IPS-NIHi7 (cell line): ENCODE measurements around the gene CBX4.

ENCODE experiments used
- DNase-seq: peaks from one replicate; pipeline ENCODE4 v3.0.0; 2012; ENCODE audit warnings: mixed read lengths; ENCODE audit errors: extremely low spot score

CBX4 gene

DNA sequence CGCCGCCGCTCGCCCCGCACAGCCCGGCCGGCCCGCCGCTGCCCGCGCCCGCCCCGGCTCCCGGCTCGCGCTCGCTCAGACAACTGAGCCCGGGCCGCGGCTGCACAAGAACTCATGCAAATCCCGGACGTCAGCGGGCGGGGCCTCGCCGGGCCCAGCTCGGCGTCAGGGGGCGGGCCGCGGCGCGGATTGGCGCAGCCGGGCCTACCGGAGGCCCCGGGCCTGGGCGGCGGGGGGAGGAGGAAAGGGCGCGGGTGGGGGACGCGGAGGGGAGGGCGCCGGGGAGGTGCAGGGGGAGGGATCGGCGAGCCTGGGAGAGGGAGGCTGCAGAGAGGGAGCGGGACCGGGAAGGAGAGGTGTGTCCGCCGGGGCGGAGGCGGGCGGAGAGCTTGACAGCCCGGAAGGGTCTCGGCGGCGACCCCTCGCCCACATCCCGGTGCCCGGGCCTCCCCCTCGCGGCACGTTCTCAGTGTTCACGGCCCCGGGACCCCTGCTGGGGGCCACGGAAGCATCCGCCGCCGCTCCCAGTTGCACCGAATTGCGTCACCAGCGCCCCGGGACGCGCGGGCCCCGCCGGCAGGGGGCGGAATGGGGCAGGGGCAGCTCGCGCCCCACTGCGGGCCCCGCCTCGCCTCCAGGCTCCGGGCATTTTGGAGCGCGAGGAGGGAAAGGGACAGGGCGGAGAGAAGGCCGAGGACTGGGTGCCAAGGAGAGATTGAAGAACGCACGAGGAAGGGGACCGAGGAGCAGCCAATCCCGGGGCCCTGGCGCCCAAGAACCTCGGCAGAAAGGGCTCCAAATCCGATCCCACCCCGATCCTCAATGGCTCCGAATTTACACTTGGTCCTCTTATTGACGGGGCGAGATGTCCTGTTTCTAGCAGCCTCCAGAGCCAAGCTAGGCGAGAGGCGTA, at the start of gene CBX4:
Gene CBX4 (minus strand): TSS at position 85 of the 913 bp plus-strand sequence. CDS start 189 bp downstream, outside the sequence.
- DNase-seq = peak; percentile 87

DNA sequence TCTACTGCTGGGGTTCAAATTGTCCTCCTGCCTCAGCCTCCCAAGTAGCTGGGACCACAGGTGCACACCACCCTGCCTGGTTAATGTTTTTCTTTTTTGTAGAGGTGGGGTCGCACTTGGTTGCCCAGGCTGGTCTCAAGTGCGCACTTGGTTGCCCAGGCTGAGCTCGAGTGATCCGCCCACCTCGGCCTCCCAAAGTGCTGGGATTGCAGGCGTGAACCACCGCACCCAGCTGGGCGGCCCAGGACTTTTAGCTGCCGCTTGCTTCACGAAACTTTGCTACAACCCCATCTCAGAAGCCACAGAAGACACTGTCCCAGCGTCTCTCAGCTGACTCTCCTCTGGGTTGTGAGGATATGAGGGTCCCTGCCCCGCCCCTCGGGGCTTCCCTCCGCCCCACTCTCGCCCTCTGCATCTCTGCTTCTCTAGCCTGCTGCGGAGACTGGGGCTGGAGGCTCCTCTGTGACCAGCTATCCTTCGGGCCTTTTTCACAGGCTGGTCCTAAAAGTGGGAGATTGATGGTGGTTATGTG, 48.8 kb upstream of the CBX4 start:
- no peak for DNase-seq

DNA sequence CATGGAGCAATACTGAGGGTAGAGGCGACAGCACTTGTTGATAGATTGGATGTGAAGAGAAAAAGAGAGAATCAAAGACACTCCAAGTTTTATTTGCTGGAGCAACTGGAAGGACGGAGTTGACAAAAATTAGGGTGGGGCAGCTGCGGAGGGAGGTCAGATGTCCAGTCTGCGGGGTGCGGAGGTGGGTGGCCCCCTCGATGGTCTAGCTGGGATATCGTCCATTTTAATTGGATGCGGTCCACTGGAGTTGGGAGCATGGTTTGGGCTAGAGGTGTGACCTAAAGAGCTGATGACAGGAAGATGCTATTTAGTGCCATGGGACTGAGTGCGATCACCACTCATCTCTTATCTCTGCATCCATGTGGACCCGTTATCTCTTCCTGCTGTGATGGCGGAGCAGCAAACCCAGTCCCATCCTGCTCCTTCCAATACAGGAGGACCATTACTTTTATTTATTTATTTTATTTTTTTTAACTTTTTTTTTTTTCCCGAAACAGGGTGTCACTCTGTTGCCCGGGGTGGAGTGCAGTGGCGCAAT, 48.3 kb upstream of the CBX4 start:
- DNase-seq = no peak

DNA sequence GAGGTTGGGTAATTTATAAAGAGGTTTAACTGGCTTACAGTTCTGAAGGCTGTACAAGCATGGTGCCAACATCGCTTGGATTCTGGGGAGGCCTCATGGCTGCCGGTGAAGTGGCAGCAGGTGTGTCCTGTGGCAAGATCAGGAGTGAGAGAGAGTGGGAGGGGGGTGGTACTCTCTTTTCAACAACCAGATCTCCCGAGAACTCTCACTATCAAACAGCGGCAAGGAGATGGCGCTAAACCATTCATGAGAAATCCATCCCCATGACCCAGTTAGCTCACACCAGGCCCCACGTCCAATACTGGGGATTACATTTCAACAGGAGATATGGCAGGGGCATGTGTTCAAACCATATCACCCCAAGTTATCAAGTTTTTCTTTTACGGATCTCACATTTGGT, 44.0 kb upstream of the CBX4 start:
- DNase-seq = no peak

DNA sequence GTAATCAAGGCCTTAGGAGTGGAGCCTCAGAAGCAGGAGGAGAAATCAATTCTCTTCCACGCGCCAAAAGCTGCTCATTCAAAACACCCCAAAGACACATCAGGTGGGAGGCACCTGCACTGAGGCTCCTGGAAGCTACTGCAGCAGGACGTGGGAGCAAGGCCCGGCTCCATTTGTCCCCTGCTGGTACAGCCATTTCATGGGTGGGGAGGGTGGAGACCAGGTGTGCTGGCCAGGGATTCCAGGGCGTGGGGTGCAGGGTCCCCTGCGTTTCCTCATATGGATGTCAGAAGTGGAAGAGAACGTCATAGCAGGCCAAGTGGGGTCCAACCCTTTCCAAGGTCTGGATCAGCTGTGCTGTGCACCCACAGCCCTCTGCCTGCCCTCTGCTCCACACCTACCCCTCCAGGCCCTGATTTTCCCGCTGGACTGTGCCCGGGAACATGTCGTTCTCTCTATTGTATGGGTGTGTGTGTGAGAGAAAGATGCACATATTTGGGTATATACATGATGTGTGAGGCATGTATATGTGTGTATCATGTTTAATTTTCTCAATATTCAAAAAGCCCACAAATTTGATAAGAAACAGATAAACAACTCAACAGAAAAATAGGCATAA, 39.2 kb upstream of the CBX4 start:
- no peak for DNase-seq

DNA sequence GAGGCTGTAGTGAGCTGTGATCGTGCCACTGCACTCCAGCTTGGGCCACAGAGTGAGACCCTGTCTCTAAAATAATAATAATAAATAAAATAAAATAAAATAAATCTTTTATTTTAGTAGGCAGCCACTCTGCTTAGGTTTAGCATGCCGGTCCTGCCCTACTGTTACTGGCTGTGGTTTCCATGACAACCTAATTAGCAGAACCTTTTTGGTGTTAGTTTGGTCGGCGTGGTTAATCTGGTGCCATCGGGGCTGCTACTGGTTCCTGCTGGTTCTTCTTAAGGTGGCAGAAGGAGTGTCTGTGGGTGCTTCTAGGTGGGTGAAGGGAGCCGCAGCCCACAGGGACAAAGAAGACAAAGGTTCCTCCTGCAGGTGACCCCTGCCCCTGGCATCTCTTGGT, 37.8 kb upstream of the CBX4 start:
- DNase-seq = peak; percentile 9

DNA sequence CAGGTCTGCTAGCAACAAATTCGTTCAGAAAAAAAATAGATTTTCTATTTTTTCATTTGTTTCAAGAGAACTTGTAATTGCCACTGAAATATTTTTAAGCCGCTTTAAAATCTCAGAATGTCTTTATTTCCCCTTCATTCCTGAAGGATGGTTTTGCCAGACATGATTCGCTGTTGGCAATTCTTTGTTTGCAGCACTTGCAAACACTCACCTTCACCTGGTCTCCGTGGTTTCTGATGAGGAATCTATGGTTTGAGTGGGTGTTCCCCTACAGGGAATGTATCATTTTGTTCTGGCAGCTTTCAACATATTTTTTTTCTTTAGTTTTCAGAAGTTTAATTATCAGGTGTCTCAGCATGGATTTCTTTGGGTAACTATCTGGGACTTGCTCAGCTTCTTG, 36.3 kb upstream of the CBX4 start:
- DNase-seq = peak; percentile 4

DNA sequence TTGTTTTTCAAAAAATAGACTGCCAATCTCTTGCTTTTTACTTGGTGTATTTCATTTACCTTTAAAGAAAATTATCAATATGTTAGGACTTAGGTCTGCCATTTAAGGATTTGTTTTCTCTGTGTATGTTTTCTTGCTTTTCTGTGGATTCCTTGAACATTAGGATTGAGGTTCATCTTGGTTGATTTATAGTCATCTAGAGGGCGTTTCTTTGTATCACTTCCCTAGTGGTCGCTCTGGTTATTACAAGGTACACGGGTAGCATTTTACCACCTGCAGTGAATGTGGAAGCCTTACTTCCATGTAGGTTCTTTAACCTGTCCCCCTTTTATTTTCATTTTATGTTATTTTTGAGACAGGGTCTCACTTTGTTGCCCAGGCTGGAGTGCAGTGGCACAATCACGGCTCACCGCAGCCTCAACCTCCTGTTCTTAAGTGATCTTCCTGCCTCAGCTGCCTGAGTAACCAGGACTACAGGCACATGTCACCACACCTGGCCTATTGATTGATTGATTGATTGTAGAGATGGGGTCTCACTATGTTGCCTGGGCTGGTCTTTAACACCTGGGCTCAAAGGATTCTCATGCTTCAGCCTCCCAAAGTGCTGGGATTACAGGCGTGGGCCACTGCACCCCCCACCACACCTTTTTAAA, 35.2 kb upstream of the CBX4 start:
- DNase-seq = peak; percentile 70

DNA sequence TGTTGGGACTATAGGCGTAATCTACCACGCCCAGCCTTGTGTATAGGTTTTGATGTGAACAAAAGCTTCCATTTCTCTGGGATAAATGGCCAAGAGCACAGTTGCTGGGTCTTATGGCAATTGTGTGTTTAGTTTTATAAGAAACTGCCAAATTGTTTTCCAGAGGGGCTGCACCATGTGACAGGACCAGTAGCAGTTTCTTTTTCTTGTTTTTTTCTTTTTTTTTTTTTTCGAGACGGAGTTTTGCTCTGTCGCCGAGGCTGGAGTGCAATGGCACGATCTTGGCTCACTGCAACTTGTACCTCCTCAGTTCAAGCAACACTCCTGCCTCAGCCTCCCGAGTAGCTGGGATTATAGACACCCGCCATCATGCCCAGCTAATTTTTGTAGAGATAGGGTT, 34.3 kb upstream of the CBX4 start:
- no peak for DNase-seq

DNA sequence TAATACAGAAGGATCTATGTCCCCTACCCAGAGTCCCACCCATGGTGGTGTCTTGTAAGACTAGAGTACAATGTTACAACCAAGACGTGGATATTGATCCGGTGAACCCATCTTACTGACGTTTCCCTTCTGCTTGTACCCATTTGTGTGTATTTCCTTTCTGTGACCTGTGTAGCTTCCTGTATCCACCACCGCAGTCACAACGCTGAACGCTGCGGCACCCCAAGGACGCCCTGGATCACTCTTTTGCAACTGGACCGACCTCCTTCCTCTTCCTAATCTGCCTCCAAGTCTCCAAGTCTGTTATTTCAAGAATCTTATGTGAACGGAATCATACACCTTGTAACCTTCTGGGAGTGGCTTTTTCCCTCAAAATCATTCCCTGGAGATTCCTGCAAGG, 33.5 kb upstream of the CBX4 start:
- no peak for DNase-seq

DNA sequence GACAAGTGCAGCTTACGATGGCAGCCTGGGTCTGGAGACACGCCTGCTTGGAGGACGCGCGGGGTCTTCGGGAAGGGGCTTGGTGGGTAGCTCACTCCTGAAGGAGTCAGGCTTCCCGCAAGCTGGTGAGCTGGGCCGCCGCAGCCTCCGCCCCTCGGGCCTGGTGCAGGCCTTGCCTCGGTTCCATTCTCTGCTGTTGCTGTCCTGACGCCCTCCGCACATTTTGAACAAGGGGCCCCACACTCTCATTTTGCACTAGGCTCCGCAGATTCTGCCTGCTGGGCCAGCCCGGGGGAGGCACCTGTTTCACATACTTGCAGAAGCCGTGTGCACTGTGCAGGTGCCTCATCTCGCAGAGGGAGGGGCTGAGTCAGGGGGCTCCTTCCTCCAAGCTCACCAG, 31.9 kb upstream of the CBX4 start:
- no peak for DNase-seq

DNA sequence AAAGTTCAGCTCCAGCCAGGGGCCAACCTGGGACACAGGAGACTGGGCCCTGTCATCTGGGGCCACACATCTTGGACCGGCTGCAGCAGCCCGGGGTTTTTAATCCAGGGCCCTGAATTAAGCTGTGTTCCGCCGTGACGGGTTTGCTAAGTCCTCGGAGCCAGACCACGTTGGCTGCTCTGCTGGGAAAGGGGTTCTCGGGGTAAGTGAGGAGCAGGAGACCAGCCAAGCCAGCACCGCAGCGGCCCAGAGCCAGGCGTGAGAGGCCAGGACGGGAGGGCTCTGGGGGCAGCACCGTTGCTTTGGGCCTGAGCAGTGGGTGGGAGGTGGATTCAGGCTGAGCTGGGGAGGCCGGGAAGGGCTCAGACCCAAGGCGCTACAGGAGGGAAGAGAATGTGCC, 31.3 kb upstream of the CBX4 start:
- no peak for DNase-seq

DNA sequence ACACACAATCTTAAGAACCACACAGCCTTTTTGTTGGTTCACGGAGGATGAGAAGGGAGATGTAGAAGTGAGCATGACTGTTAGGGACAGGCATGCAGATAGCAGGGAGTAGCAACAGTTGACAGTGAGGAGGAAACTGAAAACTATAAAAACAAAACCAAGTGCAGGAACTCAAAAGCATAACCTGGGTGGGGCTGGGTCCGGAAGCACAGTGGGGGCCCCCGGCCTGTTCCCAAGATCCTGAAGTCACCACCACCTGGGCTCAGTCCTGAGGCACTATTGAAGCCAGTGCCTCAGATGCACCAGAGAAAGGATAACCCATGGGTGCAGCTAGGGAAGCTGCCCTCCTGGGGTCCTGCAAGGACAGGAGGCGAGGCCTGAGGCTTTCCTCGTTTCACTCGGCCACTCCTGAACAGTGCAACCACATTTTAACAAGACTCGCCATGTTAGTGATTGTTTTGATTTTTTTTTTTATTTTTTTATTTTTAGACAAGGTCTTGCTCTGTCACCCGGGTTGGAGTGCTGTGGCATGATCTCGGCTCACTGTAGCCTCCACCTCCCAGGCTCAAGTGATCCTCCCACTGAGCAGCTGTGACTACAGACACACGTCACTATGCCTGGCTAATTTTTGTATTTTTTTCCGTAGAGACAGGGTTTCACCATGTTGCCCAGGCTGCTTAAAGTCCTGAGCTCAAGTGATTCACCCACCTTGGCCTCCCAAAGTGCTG, 27.7 kb upstream of the CBX4 start:
- DNase-seq = no peak

DNA sequence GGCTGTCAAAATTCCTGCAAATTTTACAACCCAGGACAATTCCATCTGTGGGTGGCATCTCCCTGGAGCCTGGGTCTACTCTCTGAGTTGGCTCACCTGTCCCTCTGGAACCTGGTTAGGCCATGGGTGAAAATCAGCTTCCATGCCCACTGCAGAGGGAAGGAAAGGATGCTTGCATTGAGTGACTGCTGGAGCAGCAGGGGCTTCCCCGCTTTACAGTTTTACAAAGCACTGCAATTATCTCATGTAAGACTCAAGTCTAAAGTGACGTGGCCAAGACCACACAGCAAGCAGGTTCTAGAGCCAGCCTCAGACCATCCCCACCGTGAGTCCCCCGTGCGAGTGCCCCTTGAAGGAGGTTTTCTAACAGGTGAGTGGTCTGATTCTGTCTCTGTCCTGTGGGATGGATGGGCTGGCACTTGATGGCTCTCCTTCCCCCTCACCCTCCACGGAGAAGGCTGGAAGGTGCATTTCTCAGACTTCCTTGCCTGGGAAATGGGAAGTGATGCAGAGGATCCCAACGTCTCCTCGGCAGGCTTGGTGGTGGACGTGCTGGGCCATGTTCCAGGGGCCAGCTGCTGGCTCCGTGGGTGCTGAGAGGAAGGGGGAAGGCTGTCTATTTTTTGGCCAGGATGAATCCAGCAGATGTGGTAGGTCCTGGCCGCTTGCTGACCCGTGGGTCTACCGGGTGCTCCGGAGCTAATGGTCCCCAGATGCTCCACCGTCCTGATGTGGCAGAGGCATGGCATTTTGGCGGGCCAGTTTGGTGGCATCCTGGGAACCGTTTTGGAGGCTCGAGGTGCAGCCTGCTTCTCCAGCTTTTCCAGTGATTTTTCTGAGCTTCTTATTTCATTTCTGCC, 26.3 kb upstream of the CBX4 start:
- no peak for DNase-seq

DNA sequence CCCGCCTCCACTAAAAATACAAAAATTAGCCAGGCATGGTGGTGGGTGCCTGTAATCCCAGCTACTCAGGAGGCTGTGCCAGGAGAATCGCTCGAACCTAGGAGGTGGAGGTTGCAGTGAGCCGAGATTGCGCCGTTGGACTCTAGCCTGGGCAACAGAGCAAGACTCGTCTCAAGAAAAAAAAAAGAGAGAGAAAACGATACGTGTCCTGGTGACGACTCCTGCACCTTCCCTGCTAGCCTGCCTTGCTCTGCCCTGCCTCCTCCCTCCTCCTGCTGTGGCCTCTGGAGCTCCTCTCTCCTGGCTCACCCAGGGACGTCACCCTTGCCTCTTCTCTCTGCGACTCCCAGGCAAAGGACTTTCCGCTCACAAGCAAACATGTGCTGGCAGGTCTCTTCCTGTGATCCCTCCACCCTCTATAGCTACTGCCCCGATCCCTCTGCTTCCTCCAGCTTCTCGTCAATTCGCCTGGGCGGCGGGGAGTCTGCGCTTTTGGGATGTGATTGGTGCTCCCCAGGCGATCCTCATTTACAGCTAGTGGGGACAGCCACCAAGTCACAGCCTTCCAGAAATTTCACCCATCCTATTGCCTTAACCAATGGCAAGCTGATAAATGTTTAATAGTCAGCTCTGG, 25.5 kb upstream of the CBX4 start:
- DNase-seq = no peak

DNA sequence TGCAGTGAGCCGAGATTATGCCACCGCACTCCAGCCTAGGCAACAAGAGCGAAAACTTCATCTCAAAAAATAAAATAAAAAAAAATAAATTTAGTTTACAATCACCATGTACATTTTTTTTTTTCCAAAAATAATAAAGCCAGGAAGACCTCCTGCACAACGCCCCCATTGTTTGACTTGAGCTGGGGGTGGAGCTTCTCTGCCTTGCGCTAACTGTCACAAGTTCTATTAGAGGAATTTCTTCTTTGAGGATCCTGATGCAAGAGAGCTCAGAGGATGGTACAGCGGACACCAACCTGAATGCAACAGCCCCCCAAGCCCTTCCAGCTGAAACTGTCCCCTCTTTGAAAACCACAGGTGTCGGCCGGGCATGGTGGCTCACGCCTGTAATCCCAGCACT, 24.9 kb upstream of the CBX4 start:
- DNase-seq = no peak

DNA sequence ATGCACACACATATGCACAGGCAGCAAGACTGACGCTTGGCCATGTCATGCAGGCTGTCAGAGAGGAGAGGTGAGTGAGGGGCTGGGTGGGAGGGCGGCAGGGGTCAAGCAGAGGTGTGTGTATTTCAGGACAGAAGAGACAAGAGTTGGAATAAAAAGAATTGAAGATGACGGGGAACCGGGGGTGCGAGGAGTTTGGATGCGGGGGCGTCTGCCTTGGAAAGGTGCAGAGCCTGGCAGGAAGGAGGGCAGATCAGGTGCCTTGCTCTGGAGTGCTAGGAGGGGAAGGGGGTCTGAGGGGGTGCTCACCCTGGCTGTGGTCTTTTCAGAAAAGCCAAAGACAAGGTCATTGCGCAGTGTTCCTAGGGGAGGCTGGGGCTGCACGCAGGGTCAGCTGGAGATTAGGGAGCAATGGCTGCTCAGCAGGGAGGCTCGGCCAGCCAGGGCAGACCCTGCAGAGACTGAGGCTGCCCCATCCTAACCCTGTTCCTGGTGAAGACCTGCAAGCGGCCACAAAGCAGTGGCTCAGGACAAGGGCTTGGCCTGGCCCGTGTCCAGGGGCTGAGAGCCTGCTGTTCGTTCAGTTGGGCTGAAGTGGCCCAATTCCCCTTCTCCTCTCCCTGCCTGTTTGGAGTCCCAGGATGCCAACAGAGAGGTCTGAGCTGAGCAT, 23.7 kb upstream of the CBX4 start:
- no peak for DNase-seq

DNA sequence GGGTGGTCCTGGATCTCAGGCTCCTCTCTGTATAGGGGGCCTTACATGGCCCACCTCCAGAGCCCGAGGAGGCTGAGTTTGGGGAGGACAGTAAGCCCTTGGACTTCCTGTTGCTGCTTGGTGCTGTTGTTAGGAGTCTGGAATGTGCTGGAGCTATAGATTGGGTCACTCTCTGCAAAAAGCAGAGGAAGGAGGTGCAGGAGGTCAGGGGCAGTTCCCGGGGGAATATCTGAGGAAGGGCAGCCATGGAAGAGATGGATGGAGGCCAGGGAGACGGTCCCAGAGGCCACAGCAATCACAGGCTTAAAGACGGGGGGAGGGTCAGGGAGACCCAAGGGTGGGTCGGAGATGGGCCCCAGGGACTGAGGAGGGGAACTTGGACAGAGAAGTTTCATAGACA, 23.0 kb upstream of the CBX4 start:
- DNase-seq = no peak

DNA sequence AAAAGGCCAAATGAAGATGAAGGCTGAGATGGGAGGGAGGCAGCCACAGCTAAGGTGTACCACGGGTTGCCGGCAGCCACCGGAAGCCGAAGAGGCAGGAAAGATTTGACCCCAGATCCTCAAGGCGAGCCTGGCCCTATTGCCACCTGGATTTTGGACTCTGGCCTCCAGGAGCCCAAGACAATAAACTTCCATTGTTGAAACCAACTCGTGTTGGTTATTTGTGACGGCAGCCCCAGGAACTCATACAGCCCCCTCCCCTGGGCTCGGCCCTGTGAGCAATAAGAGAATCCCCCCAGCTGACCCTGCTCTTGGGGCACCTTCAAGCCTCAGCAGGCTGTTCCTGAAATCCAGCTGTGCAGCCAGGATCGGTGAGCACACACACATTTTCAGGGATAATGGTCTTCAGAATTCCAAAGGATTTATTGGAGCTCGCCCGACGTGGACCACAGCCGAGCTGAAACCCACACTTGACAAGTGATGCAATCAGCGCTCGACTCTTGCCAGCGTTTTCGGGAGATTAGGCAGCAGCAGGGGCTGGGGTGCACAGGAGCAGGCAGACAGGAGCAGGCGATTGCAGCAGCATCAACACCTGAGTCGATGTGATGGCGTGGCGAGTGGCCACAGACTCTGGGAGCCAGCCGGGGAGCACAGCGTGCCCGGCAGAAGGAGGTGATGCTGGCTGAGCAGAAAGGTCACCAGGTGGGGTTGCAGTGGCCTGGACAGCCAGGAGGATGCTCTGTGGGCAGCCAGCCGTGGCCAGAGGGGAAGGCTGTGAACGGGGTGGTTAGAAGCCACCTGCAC, 22.4 kb upstream of the CBX4 start:
- no peak for DNase-seq
